WI38 (cell line): Measurements from ENCODE around the gene AMDHD2.
"Not testable (repeated sequence)": the region's sequence is repeated elsewhere in the genome, so short reads cannot be mapped to it uniquely, and the experiment has no call there.

Source experiments
- H3K4me3 ChIP-seq: 2 replicates; pipeline ENCODE4 v1.5.1; 2011; ENCODE audit warnings: low read depth, mild to moderate bottlenecking, control low read depth, low read length
- CTCF ChIP-seq: IDR thresholded peaks from 2 replicates; pipeline ENCODE4 v1.5.1; 2012; ENCODE audit warnings: low read depth, mild to moderate bottlenecking, control low read depth, low read length

The AMDHD2 gene

GRCh38 chr16:2477327-2477726 is 42.8 kb upstream of the AMDHD2 start:
- TF ChIP-seq CTCF = no peak
- no peak overlapping the region for H3K4me3 ChIP-seq

- no peak overlapping the region for H3K4me3 ChIP-seq
- TF ChIP-seq CTCF = no peak
Observed at GRCh38 chr16:2478279-2478678, 41.9 kb upstream of the AMDHD2 start.

GRCh38 chr16:2479996-2480395 is 40.2 kb upstream of the AMDHD2 start:
- not testable (repeated sequence) for H3K4me3 ChIP-seq

- TF ChIP-seq CTCF = no peak
- H3K4me3 ChIP-seq = no peak overlapping the region
Observed at GRCh38 chr16:2480948-2481347, 39.2 kb upstream of the AMDHD2 start.

- no peak overlapping the region for H3K4me3 ChIP-seq
- TF ChIP-seq CTCF = no peak
Observed at GRCh38 chr16:2481676-2482075, 38.5 kb upstream of the AMDHD2 start.

GRCh38 chr16:2482249-2482648 is 37.9 kb upstream of the AMDHD2 start:
- no peak for TF ChIP-seq CTCF
- H3K4me3 ChIP-seq = no peak overlapping the region

GRCh38 chr16:2482708-2483534 is 37.2 kb upstream of the AMDHD2 start:
- no peak for TF ChIP-seq CTCF
- H3K4me3 ChIP-seq = peak overlapping the region; percentile 39
